ENCODE results near the gene RNASE2.

RNASE2 gene

DNA sequence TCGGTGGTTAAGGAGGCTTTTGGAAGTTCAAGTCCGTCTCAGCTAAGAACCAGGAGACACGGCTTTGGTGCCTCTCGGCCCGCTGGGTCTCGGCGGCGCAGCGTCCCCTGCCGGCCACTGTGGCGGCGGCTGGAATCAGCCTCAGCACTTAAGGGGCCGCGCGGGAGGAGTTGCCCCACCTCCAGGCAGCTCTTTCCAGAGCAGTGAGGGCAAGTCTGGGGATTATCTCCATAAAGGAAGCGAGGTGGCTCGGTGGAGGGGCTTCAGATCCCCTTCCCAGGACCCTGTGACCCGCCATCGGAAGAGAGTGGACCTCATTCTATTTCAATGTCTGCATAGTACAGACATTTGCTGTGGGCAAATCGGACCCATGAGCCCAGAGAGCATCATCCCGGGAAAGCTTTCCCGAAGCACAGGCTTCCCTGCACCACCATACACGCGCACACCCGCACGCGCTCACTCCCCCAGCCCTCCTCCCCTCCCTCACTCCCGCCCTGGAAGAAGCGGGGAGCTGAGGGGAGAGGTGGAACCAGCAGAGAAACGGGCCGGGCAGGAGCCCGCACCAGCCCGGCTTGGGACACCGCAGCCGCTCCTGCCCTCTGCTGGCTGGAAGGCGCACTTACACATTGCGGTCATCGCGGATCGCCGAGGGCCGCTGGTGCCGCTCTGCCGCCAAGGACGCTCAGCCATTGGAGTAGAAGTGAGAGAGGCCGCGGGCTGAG is 15.9 kb downstream of the RNASE2 start:
- H4K20me1 ChIP-seq (ENCODE audit: insufficient read depth, low read length) = no peaks in the 10 kb centered on the region
- peak; percentile 79 for DNase-seq
- H3K9ac ChIP-seq (ENCODE audit: low read depth, low read length) = peak overlapping the region; percentile 62
- H3K79me2 ChIP-seq (ENCODE audit: insufficient read depth, low read length) = no peaks in the 10 kb centered on the region
- H3K27me3 ChIP-seq (ENCODE audit: insufficient read depth, low read length, poor library complexity) = peaks cover 28% of the 10 kb centered on the region
- TF ChIP-seq CTCF (IDR thresholded peaks at IDR 0.05; ENCODE audit: borderline replicate concordance, extremely low read depth, low read length, poor library complexity, severe bottlenecking) (peak; percentile 96), EZH2 (IDR thresholded peaks at IDR 0.05; ENCODE audit: borderline replicate concordance, low read depth, low read length, severe bottlenecking) (no peak)
- H3K9me3 ChIP-seq (ENCODE audit: insufficient read depth, low read length, severe bottlenecking) = no peaks in the 10 kb centered on the region
- peak overlapping the region; percentile 50 for H3K27ac ChIP-seq (ENCODE audit: low read length)
- peak overlapping the region; percentile 24 to 72; a peak in 3 of 4 replicates for H3K4me3 ChIP-seq (ENCODE audit: low read depth in 1 of 2, low read length in 2 of 2)
- peak overlapping the region; percentile 92 for H3K4me2 ChIP-seq (ENCODE audit: insufficient read depth, low read length)
- ATAC-seq (ENCODE audit: insufficient read depth, low read depth) = peak; percentile 87
- H3K36me3 ChIP-seq (ENCODE audit: insufficient read depth, low read length) = no peaks in the 10 kb centered on the region
- peaks cover 17% of the 10 kb centered on the region for H3K4me1 ChIP-seq (ENCODE audit: insufficient read depth, low read length)
- H2AFZ ChIP-seq (ENCODE audit: low read depth, low read length) = peak overlapping the region; percentile 87

DNA sequence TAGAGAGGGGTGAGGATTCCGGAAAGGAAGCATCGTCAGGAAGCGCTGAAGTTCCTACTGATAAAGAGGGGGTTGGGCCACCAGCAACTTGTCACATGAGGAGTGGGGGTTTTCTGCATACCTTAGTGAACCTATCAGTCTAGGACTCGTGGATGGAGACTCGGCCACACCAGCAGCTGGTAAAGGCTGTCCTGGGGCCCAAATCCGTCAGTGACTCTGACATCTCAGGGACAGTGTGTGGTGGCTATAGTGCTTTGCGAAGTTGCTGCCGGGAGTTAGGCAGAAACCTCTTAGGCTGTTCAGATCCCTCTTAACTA is 16.4 kb downstream of the RNASE2 start:
- Histone ChIP-seq H3K27ac (ENCODE audit: low read length) (no peak overlapping the region), H3K4me1 (ENCODE audit: insufficient read depth, low read length) (peaks cover 17% of the 10 kb centered on the region), H3K36me3 (ENCODE audit: insufficient read depth, low read length) (no peaks in the 10 kb centered on the region), H3K9ac (ENCODE audit: low read depth, low read length) (peak overlapping the region; percentile 62), H3K27me3 (ENCODE audit: insufficient read depth, low read length, poor library complexity) (peaks cover 25% of the 10 kb centered on the region), H3K79me2 (ENCODE audit: insufficient read depth, low read length) (no peaks in the 10 kb centered on the region), H3K4me2 (ENCODE audit: insufficient read depth, low read length) (peak overlapping the region; percentile 92), H2AFZ (ENCODE audit: low read depth, low read length) (peak overlapping the region; percentile 87), H3K4me3 (ENCODE audit: low read depth in 1 of 2, low read length in 2 of 2) (peak overlapping the region in 1 of 2 experiments; percentile 72; a peak in 2 of 4 replicates), H4K20me1 (ENCODE audit: insufficient read depth, low read length) (no peaks in the 10 kb centered on the region), H3K9me3 (ENCODE audit: insufficient read depth, low read length, severe bottlenecking) (no peaks in the 10 kb centered on the region)
- TF ChIP-seq CTCF (IDR thresholded peaks at IDR 0.05; ENCODE audit: borderline replicate concordance, extremely low read depth, low read length, poor library complexity, severe bottlenecking) = no peak
- no peak for TF ChIP-seq EZH2 (IDR thresholded peaks at IDR 0.05; ENCODE audit: borderline replicate concordance, low read depth, low read length, severe bottlenecking)
- DNase-seq (no peak), ATAC-seq (ENCODE audit: insufficient read depth, low read depth) (no peak; the same call in 2 of the 3 replicates)

GRCh38 chr14:20973501-20973900 is 18.2 kb downstream of the RNASE2 start:
- H3K4me2 ChIP-seq (ENCODE audit: insufficient read depth, low read length) = no peak overlapping the region
- TF ChIP-seq CTCF (IDR thresholded peaks at IDR 0.05; ENCODE audit: borderline replicate concordance, extremely low read depth, low read length, poor library complexity, severe bottlenecking) = no peak
- TF ChIP-seq EZH2 (IDR thresholded peaks at IDR 0.05; ENCODE audit: borderline replicate concordance, low read depth, low read length, severe bottlenecking) = no peak
- no peak overlapping the region for H3K4me3 ChIP-seq (ENCODE audit: low read depth in 1 of 2, low read length in 2 of 2)
- H4K20me1 ChIP-seq (ENCODE audit: insufficient read depth, low read length) = no peaks in the 10 kb centered on the region
- H3K36me3 ChIP-seq (ENCODE audit: insufficient read depth, low read length) = no peaks in the 10 kb centered on the region
- ATAC-seq (ENCODE audit: insufficient read depth, low read depth) = no peak
- H2AFZ ChIP-seq (ENCODE audit: low read depth, low read length) = no peak overlapping the region
- H3K79me2 ChIP-seq (ENCODE audit: insufficient read depth, low read length) = no peaks in the 10 kb centered on the region
- H3K4me1 ChIP-seq (ENCODE audit: insufficient read depth, low read length) = peaks cover 17% of the 10 kb centered on the region
- no peak overlapping the region for H3K27ac ChIP-seq (ENCODE audit: low read length)
- no peak for DNase-seq
- H3K9me3 ChIP-seq (ENCODE audit: insufficient read depth, low read length, severe bottlenecking) = no peaks in the 10 kb centered on the region
- peaks cover 18% of the 10 kb centered on the region for H3K27me3 ChIP-seq (ENCODE audit: insufficient read depth, low read length, poor library complexity)
- no peak overlapping the region for H3K9ac ChIP-seq (ENCODE audit: low read depth, low read length)
